Muscle of leg (tissue), 11 donors: ENCODE data around the gene C2orf76. TPM values are rescaled to one million over a fixed set of nuclear protein-coding genes. Genes with fewer than 3 reads are reported as not detected.
"Not testable (repeated sequence)": the region's sequence is repeated elsewhere in the genome, so short reads cannot be mapped to it uniquely, and the experiment has no call there.

ENCODE experiments used
- DNase-seq: peaks from one replicate; pipeline ENCODE4 v3.0.0; 2013
- H3K27ac ChIP-seq: one replicate; pipeline ENCODE4 v1.5.1; 2013; ENCODE audit warnings: mild to moderate bottlenecking, low read length, control low read depth
- H3K27me3 ChIP-seq: one replicate; pipeline ENCODE4 v1.6.1; 2013; ENCODE audit warnings: low read length; ENCODE audit not compliant: control insufficient read depth, insufficient read depth
- H3K36me3 ChIP-seq: one replicate; pipeline ENCODE4 v1.6.1; 2013; ENCODE audit warnings: low read length; ENCODE audit not compliant: control insufficient read depth, insufficient read depth
- H3K4me1 ChIP-seq: one replicate; pipeline ENCODE4 v1.6.1; 2013; ENCODE audit warnings: low read length; ENCODE audit not compliant: control insufficient read depth, insufficient read depth
- H3K4me3 ChIP-seq: one replicate; pipeline ENCODE4 v1.5.1; 2013; ENCODE audit warnings: low read length, control low read depth
- H3K9me3 ChIP-seq: replicated peaks from 2 replicates; pipeline ENCODE4 v1.6.1; 2013; ENCODE audit warnings: low read depth, low read length; ENCODE audit not compliant: control insufficient read depth
- whole genome bisulfite sequencing: methylation state at CpG from one replicate; pipeline ENCODE4 v1.1.5; 2013; ENCODE audit warnings: missing lambda C conversion rate; ENCODE audit not compliant: insufficient coverage; 5-methylcytosine and 5-hydroxymethylcytosine counted together
- polyA plus RNA-seq, 8 donors: library from polyadenylated mRNA; unstranded; fragments of 120-200 nt; gene quantifications; one replicate each; pipeline versions ENCODE4 v1.2.1 to v1.2.3, GENCODE V29; 2013; ENCODE audit warnings: inconsistent platforms in 1 of 8, low replicate concordance in 1 of 8; ENCODE audit not compliant: insufficient read length in 8 of 8, insufficient read depth in 1 of 8
- total RNA-seq: library from RNA; stranded (reverse); fragments of 120-200 nt; gene quantifications from one replicate; pipeline ENCODE4 v1.2.4, GENCODE V29; 2013

C2orf76 gene
- total and polyA plus RNA-seq, 9 donors, result 8.9 to 11.9 (median 9.8) TPM

GRCh38 chr2:119378566-119378965 is 11.9 kb upstream of the C2orf76 start:
- no peak for DNase-seq
- peaks cover 2% of the 10 kb centered on the region for H3K36me3 ChIP-seq
- H3K27me3 ChIP-seq, result no peaks in the 10 kb centered on the region
- H3K4me1 ChIP-seq, result peaks cover 21% of the 10 kb centered on the region
- H3K27ac ChIP-seq, result no peak overlapping the region
- WGBS, result 60% methylated on average over 1 of the region's 6 CpGs
- no peak overlapping the region for H3K4me3 ChIP-seq
- H3K9me3 ChIP-seq, result no peaks in the 10 kb centered on the region

DNA sequence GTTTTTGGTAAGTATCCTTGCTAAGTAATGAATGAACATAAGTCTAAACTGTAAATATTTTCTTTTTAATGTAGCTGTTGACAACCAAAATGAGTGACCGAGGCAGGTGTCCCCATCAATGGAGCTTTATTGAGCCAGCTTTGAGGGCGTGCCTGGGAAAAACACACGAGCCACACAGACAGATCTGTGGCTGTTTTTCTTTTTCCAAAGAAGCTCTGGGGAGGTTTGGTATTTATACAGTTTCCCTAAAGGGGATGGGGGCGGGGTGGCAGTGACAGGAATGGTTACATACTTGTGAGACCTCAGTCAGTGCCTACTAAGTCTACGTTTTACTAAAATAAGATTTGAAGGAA is 11.3 kb upstream of the C2orf76 start:
- H3K27ac ChIP-seq, result peak overlapping the region; percentile 80
- peak; percentile 76 for DNase-seq
- 25% methylated on average over 3 of the region's 5 CpGs for WGBS

DNA sequence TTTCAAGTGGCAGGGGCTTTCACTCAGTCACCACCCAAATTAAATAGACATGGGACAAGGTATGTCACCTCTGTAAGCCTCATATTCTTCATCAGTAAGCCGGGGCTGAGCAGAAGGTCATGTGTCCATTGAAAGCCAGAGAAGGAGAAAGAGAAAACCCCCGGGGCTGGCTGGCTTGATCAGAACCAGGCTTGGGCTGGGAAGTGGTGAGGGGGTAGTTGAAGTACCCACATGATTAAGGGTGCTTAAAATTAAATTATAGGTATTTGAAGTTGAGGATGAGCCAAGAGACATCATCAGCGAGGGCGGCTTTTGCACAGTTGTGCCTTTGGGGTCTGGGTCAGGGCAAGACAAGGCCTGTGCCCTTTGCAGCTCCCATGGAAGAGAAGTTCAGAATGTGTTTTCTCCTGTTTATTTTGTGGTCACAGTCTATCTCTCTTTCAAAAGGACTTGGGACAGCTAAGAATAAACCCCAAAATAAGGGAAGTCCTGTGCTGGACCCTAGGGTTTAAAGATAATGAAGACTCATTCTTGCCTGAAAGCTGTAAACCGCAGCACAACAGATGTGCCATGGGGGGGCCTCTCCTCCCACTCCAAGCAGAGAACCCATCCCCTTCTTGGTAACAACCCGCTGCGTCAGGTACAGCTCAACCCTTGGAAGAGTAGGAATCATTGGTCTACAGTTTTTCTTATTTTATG is 10.8 kb upstream of the C2orf76 start:
- H3K27me3 ChIP-seq, result no peaks in the 10 kb centered on the region
- peaks cover 13% of the 10 kb centered on the region for H3K36me3 ChIP-seq
- WGBS, result 75% methylated on average over 3 of the region's 7 CpGs
- no peak overlapping the region for H3K4me3 ChIP-seq
- DNase-seq, result no peak
- H3K27ac ChIP-seq, result peak overlapping the region; percentile 80
- peaks cover 21% of the 10 kb centered on the region for H3K4me1 ChIP-seq
- H3K9me3 ChIP-seq, result peaks cover 2% of the 10 kb centered on the region

More for the DNA sequence above, 11.3 kb upstream of the C2orf76 start:
- no peak overlapping the region for H3K4me3 ChIP-seq
- no peaks in the 10 kb centered on the region for H3K27me3 ChIP-seq
- peaks cover 2% of the 10 kb centered on the region for H3K9me3 ChIP-seq
- peaks cover 8% of the 10 kb centered on the region for H3K36me3 ChIP-seq
- peaks cover 21% of the 10 kb centered on the region for H3K4me1 ChIP-seq

- DNase-seq, result no peak
- WGBS, result 95% methylated on average over 4 of the region's 5 CpGs
- H3K4me3 ChIP-seq, result no peak overlapping the region
- peaks cover 21% of the 10 kb centered on the region for H3K4me1 ChIP-seq
- H3K36me3 ChIP-seq, result peaks cover 19% of the 10 kb centered on the region
- peaks cover 2% of the 10 kb centered on the region for H3K9me3 ChIP-seq
- no peak overlapping the region for H3K27ac ChIP-seq
- no peaks in the 10 kb centered on the region for H3K27me3 ChIP-seq
Observed at GRCh38 chr2:119376810-119377209, 10.2 kb upstream of the C2orf76 start.

DNA sequence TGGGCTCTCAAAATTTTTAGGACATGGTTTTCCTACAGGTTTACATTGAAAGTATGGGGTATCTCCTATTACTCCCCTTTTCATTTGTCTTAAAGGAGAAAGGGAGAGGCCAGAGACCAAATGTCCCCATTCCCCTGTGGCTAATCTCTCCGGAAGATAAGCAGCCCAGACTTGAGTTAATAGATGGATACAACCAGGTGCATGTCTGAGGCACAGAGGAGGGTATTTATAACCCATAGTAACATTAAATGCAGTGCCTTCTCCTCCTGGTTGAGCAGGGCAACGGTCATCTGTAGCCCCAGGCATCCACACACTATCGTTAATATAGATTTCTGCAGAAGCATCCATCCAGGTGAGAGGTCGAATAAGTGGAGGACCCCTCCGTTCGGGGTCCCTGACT is 9.8 kb upstream of the C2orf76 start:
- WGBS, result 87% methylated on average over 4 of the region's 6 CpGs
- H3K27me3 ChIP-seq, DNase-seq, H3K9me3 ChIP-seq, H3K4me3 ChIP-seq, H3K27ac ChIP-seq: not testable (repeated sequence)
- Histone ChIP-seq H3K36me3 (peaks cover 23% of the 10 kb centered on the region), H3K4me1 (peaks cover 21% of the 10 kb centered on the region)

DNA sequence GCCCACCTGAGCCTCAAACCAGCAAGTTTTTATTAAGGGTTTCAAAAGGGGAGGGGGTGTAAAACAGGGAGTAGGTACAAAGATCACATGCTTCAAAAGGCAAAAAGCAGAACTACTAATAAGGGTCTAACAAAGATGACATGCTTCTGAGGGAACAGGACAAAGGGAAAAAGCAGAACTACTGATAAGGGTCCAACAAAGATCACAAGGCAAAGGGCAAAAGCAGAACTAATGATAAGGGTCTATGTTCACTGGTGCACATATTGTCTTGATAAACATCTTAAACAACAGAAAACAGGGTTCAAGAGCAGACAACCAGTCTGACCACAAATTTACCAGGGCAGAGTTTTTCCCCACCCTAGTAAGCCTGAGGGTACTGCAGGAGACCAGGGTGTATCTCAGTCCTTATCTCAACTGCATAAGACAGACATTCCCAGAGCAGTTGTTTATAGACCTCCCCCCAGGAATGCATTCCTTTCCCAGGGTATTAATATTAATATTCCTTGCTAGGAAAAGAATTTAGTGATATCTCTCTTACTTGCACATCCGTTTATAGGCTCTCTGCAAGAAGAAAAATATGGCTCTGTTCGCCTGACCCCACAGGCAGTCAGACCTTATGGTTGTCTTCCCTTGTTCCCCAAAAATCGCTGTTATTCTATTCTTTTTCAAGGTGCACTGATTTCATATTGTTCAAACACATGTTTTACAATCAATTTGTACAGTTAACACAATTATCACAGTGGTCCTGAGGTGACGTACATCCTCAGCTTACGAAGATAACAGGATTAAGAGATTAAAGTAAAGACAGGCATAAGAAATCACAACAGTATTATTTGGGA is 7.5 kb upstream of the C2orf76 start:
- H3K4me3 ChIP-seq, H3K27ac ChIP-seq, H3K27me3 ChIP-seq, H3K9me3 ChIP-seq, DNase-seq: not testable (repeated sequence)
- WGBS, result no CpG with 5 or more reads among the region's 5 CpGs
- Histone ChIP-seq H3K4me1 (peaks cover 24% of the 10 kb centered on the region), H3K36me3 (peaks cover 43% of the 10 kb centered on the region)

DNA sequence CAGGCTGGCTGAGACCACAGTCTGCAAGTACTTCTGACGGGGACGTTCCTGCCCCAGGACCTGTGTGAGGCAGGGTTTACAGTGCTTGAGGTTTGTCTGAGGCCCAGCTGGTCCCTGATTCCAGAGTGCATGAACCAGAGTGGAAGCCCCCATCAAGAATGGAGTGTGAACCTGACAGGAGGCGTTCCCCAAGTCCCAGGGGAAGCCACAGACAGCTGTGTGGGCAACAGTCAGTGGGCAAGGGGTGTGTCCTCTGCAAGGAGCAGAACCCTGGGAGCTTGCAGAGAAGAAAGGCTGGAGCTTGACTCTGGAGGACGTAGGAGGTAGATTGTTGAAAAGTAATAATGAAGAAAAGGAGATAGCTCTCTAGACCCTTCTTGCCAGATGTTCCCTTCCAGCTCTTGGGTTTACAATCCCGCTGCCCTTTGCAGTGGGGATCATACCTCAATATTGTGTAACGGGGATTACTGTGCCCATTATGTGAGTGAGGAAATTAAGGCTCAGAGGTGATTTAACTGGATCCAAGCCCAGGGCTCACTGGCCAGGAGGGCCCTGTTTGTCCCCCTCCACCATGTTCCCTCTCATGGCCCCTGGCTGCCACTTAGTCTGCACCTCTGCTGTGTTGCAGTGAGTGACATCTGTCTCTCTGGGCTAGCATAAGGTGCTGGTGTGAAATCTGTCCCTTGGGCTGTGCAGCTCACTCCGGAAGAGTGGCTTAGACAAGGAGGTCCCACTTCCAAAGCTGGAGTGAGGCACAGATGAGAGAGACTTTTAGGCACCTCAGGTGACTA is 6.3 kb upstream of the C2orf76 start:
- Histone ChIP-seq H3K4me1 (peaks cover 31% of the 10 kb centered on the region), H3K4me3 (no peak overlapping the region), H3K9me3 (peaks cover 2% of the 10 kb centered on the region), H3K36me3 (peaks cover 55% of the 10 kb centered on the region), H3K27me3 (no peaks in the 10 kb centered on the region), H3K27ac (no peak overlapping the region)
- WGBS, result 91% methylated on average over 5 of the region's 7 CpGs
- no peak for DNase-seq

DNA sequence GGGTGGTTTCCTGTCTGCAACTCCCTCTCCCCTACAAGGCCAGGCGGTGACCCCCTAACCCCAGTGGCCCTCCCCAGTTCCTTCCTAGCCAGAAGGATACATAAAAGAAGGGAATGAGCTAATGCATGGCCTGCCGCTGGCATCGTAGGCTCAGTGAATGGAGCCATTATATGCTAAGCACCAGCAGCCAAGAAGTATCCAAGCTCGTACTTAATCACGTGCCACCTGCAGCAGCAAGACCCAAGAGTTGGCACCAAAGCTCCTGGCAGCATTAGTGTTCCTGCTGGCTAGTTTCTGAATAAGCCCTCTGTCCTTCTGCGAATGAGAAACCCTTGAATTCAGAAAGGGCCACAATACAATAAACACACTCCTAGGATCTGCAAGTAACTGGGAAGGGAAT is 4.5 kb upstream of the C2orf76 start:
- DNase-seq, result no peak
- Histone ChIP-seq H3K27me3 (no peaks in the 10 kb centered on the region), H3K36me3 (peaks cover 55% of the 10 kb centered on the region), H3K27ac (no peak overlapping the region), H3K4me1 (peaks cover 21% of the 10 kb centered on the region), H3K4me3 (no peak overlapping the region), H3K9me3 (peaks cover 2% of the 10 kb centered on the region)
- WGBS, result 100% methylated on average over 4 of the region's 6 CpGs

GRCh38 chr2:119369845-119370244 is 3.2 kb upstream of the C2orf76 start:
- H3K4me1 ChIP-seq, result peaks cover 28% of the 10 kb centered on the region

More at GRCh38 chr2:119369845-119370244, 3.2 kb upstream of the C2orf76 start:
- Histone ChIP-seq H3K4me3 (no peak overlapping the region), H3K27ac (peak overlapping the region; percentile 62), H3K9me3 (peaks cover 2% of the 10 kb centered on the region), H3K27me3 (no peaks in the 10 kb centered on the region), H3K36me3 (peaks cover 55% of the 10 kb centered on the region)
- 93% methylated on average over 2 of the region's 6 CpGs for WGBS
- no peak for DNase-seq
